Gastrocnemius medialis (tissue), 4 donors: ENCODE results near the gene KLHL40. TPM values are rescaled to one million over a fixed set of nuclear protein-coding genes. Genes with fewer than 3 reads are reported as not detected.

Experiments used
- ATAC-seq, 2 donors: fragments of 150-250 bp; one replicate each; pipeline ENCODE4 v1.9.1; 2016
- DNase-seq, 2 donors: peaks; one replicate each; pipeline ENCODE4 v3.0.0-alpha.2; 2019
- H3K27ac ChIP-seq, 4 donors: fragments of 200-600 bp; sonication (generic); 1 replicate in 1 of 4; 2 replicates in 3 of 4; pipeline ENCODE4 v1.5.1; 2016 to 2018; ENCODE audit warnings: mild to moderate bottlenecking in 2 of 4, moderate library complexity in 1 of 4
- H3K27me3 ChIP-seq, 3 donors: fragments of 200-600 bp; sonication (generic) in 2 of 3; 1 replicate in 1 of 3; 2 replicates in 2 of 3; pipeline versions ENCODE4 v1.5.1 to v1.6.0; 2016 to 2019; ENCODE audit warnings: mild to moderate bottlenecking in 1 of 3, moderate library complexity in 1 of 3
- H3K36me3 ChIP-seq, 2 donors: fragments of 200-600 bp; sonication (generic) in 1 of 2; one replicate each; pipeline ENCODE4 v1.5.1; 2017 to 2018
- H3K4me1 ChIP-seq, 2 donors: fragments of 200-600 bp; sonication (generic) in 1 of 2; one replicate each; pipeline ENCODE4 v1.5.1; 2016 to 2017; ENCODE audit warnings: mild to moderate bottlenecking in 2 of 2
- H3K4me3 ChIP-seq, 4 donors: fragments of 200-600 bp; sonication (generic) in 3 of 4; 1 replicate in 1 of 4; 2 replicates in 3 of 4; pipeline ENCODE4 v1.5.1; 2016 to 2019; ENCODE audit warnings: mild to moderate bottlenecking in 2 of 4
- H3K9me3 ChIP-seq, 3 donors: fragments of 200-600 bp; sonication (generic) in 2 of 3; 1 replicate in 1 of 3; 2 replicates in 2 of 3; pipeline ENCODE4 v1.5.1; 2016 to 2019
- POLR2A ChIP-seq, 2 donors: fragments of 450-650 bp; IDR thresholded peaks; one replicate each; pipeline ENCODE4 v1.6.1; 2017; ENCODE audit warnings: antibody characterized with exemption in 2 of 2, mild to moderate bottlenecking in 2 of 2, moderate library complexity in 2 of 2
- in situ Hi-C, 4 donors: fragments of 200-750 bp; cut with MboI; loops; one replicate each; pipeline versions ENCODE4 v1.15.0 to v1.8.0; 2017; ENCODE audit warnings: low sequenced_read_pairs in 4 of 4
- intact Hi-C: fragments of 100-400 bp; cut with DNase I; formaldehyde crosslinking; loops from one replicate; pipeline ENCODE4 v1.15.1; 2023; ENCODE audit warnings: low total_unique reads
- total RNA-seq, 4 donors: library from RNA; depleted of rRNA; stranded (reverse); fragments of >200 nt; gene quantifications; one replicate each; pipeline versions ENCODE4 v1.1.0 to v1.2.3, GENCODE V29; 2016
- TF ChIP-seq, protein P1 (sequence below), 5 experiments: fragments of 450-650 bp in 3 of 5; fragments of 200-600 bp in 2 of 5; sonication (generic) in 2 of 5; IDR thresholded peaks in 4 of 5; conservative IDR thresholded peaks in 1 of 5; 1 replicate in 4 of 5; 2 replicates in 1 of 5; pipeline ENCODE4 v1.5.1; 2016 to 2019; ENCODE audit warnings: antibody characterized with exemption in 5 of 5, mild to moderate bottlenecking in 3 of 5, moderate library complexity in 3 of 5

Gene KLHL40
- total RNA-seq, 4 donors from 2014 or later: 197 to 682 (median 397) TPM

DNA sequence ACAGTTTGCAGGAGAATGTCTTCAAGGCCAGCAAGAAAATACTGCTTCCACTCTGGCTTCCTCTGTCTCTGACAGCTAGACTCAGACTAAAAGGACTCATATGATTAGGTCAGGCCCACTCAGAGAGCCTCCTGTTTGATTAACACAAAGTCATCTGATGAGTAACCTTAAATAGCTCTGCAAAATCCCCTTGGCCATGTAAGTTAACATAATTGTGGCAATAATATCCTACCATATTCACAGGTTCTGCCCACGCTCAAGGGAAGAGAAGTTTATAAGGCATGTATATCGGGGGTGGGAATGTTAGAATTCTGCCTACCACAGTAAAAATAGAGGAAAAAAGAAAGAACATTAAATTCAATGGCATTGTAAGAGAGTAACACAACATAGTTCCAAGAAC lies 37.9 kb downstream of the KLHL40 start:
- Histone ChIP-seq H3K27me3 (no peaks in the 10 kb centered on the region), H3K4me3 (no peak overlapping the region), H3K27ac (peak overlapping the region; percentile 69 to 77 (median 74)), H3K4me1 (peaks cover 28 to 39% of the 10 kb centered on the region in 2 donors), H3K9me3 (no peaks in the 10 kb centered on the region), H3K36me3 (no peaks in the 10 kb centered on the region)
- in situ Hi-C loops (no loop called here), intact Hi-C loops (no loop called here)
- DNase-seq (no peak), ATAC-seq (no peak)
- TF ChIP-seq, protein P1, sequence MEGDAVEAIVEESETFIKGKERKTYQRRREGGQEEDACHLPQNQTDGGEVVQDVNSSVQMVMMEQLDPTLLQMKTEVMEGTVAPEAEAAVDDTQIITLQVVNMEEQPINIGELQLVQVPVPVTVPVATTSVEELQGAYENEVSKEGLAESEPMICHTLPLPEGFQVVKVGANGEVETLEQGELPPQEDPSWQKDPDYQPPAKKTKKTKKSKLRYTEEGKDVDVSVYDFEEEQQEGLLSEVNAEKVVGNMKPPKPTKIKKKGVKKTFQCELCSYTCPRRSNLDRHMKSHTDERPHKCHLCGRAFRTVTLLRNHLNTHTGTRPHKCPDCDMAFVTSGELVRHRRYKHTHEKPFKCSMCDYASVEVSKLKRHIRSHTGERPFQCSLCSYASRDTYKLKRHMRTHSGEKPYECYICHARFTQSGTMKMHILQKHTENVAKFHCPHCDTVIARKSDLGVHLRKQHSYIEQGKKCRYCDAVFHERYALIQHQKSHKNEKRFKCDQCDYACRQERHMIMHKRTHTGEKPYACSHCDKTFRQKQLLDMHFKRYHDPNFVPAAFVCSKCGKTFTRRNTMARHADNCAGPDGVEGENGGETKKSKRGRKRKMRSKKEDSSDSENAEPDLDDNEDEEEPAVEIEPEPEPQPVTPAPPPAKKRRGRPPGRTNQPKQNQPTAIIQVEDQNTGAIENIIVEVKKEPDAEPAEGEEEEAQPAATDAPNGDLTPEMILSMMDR (IDR thresholded peaks at IDR 0.05 in 4 of 5, conservative IDR thresholded peaks at IDR 0.05 in 1 of 5): no peak
- no peak for TF ChIP-seq POLR2A (IDR thresholded peaks at IDR 0.05)

DNA sequence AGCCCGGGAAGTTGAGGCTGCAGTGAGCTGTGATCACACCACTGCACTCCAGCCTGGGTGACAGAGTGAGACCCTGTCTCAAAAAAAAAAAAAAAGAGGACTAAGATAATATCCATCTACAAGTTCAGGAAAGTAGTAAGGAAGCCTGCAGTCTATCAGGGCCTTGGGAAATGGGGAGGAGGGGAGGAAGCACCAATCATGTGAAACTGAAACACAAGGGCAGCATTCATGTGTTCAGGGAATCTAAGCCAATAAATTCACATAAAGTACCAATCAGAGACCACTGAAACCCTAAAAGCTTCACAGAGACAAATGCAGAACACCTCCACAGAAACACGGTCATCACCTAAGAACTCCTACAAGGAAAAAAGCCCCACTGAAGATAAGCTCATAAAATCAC lies 40.1 kb downstream of the KLHL40 start:
- DNase-seq: no peak
- no peaks in the 10 kb centered on the region for H3K9me3 ChIP-seq
- H3K36me3 ChIP-seq: no peaks in the 10 kb centered on the region
- H3K27me3 ChIP-seq: no peaks in the 10 kb centered on the region
- H3K27ac ChIP-seq: peak overlapping the region in 1 of 4 donors; percentile 35
- H3K4me3 ChIP-seq: no peak overlapping the region
- in situ Hi-C loops (loop anchor here in 1 of 4 donors (25.0 kb wide), 1 partner anchor 138 kb away; the partner anchor contains the start of genes SEC22C and SS18L2), intact Hi-C loops (no loop called here)
- no peak for ATAC-seq
- no peak for TF ChIP-seq POLR2A (IDR thresholded peaks at IDR 0.05)
- TF ChIP-seq, protein P1 (IDR thresholded peaks at IDR 0.05 in 4 of 5, conservative IDR thresholded peaks at IDR 0.05 in 1 of 5): no peak
- peaks cover 48 to 52% of the 10 kb centered on the region in 2 donors for H3K4me1 ChIP-seq

DNA sequence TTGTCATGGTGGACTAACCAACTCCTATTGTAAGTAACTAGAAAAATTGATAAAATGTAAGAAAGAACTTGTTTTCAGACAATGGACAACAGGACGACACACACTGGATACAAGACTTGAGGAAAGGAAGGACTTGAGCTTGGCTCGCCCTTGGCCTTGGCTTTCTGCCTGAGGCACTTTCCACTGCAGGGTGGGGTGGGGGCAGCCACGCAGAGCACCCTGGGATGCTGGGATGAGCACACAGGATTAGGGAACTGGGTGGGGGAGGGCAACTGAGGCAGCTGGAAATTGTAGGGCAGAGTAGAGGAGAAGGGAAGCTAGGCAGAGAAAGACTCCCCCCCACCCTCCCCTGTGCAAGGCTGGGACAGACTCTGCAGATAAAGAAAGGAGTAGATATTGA lies 42.7 kb downstream of the KLHL40 start:
- H3K9me3 ChIP-seq: no peaks in the 10 kb centered on the region

DNA sequence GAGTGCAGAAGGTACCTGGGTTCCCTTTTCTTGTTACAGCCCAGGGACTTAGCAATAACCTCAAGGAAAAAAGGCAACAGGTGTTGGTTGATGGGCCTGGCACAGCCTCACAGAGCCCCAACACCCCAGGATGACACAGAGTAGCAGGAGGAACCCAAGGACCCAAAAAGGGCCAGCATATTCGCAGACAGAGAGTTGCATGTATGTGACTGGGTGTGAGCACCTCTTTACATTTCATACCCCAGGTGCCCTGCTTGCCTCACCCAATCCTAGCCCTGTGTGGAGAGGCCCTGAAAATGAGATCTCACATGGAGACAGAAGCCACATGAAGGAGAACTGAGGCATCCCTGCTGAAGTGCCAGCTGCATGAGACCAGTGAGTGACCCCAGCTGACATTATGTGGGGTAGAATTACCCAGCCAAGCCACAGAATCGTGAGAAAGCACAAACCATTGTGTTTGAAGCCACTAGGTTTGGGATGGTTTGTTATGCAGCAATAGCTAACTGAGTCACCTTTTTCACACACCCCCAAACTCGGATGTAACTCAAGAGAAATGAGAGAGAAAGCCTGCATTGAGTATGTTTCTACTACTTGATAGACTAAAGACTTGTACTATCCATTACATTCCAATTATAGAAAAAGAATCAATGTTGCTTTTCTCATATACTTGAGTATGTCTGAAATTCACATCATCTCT lies 43.5 kb downstream of the KLHL40 start:
- Histone ChIP-seq H3K9me3 (no peaks in the 10 kb centered on the region), H3K36me3 (no peaks in the 10 kb centered on the region), H3K4me3 (no peak overlapping the region), H3K27me3 (no peaks in the 10 kb centered on the region), H3K27ac (peak overlapping the region; percentile 69 to 91 (median 82)), H3K4me1 (peaks cover 30 to 38% of the 10 kb centered on the region in 2 donors)
- in situ Hi-C loops: loop anchor here in 1 of 4 donors (25.0 kb wide), 1 partner anchor 142 kb away; the partner anchor contains the start of genes SEC22C and SS18L2
- peak in 1 of 2 donors; percentile 17 for DNase-seq
- intact Hi-C loops: no loop called here
- peak in 1 of 2 donors; percentile 12 for ATAC-seq
- TF ChIP-seq, protein P1 (IDR thresholded peaks at IDR 0.05 in 4 of 5, conservative IDR thresholded peaks at IDR 0.05 in 1 of 5): no peak
- no peak for TF ChIP-seq POLR2A (IDR thresholded peaks at IDR 0.05)

More for the DNA sequence above, 42.7 kb downstream of the KLHL40 start:
- ATAC-seq: peak in 1 of 2 donors; percentile 21
- intact Hi-C loops: no loop called here
- TF ChIP-seq, protein P1 (IDR thresholded peaks at IDR 0.05 in 4 of 5, conservative IDR thresholded peaks at IDR 0.05 in 1 of 5): no peak
- no peak for TF ChIP-seq POLR2A (IDR thresholded peaks at IDR 0.05)
- Histone ChIP-seq H3K4me3 (no peak overlapping the region), H3K27ac (peak overlapping the region; percentile 69 to 91 (median 82)), H3K36me3 (no peaks in the 10 kb centered on the region), H3K27me3 (no peaks in the 10 kb centered on the region), H3K4me1 (peaks cover 30 to 42% of the 10 kb centered on the region in 2 donors)
- peak in 1 of 2 donors; percentile 39 for DNase-seq
- in situ Hi-C loops: loop anchor here in 1 of 4 donors (25.0 kb wide), 1 partner anchor 141 kb away; the partner anchor contains the start of genes SEC22C and SS18L2
